Skeletal muscle cell (primary cell): Measurements from ENCODE around the gene ADAMTS16.
"Not testable (repeated sequence)": the region's sequence is repeated elsewhere in the genome, so short reads cannot be mapped to it uniquely, and the experiment has no call there.

ENCODE experiments used
- DNase-seq: peaks from one replicate; pipeline ENCODE4 v3.0.0-alpha.2; 2010; ENCODE audit warnings: low read depth
- H3K4me3 ChIP-seq: 2 replicates; pipeline ENCODE4 v1.5.1; 2011; ENCODE audit warnings: low read depth, mild to moderate bottlenecking, control low read depth, low read length, moderate library complexity

Gene ADAMTS16, protein sequence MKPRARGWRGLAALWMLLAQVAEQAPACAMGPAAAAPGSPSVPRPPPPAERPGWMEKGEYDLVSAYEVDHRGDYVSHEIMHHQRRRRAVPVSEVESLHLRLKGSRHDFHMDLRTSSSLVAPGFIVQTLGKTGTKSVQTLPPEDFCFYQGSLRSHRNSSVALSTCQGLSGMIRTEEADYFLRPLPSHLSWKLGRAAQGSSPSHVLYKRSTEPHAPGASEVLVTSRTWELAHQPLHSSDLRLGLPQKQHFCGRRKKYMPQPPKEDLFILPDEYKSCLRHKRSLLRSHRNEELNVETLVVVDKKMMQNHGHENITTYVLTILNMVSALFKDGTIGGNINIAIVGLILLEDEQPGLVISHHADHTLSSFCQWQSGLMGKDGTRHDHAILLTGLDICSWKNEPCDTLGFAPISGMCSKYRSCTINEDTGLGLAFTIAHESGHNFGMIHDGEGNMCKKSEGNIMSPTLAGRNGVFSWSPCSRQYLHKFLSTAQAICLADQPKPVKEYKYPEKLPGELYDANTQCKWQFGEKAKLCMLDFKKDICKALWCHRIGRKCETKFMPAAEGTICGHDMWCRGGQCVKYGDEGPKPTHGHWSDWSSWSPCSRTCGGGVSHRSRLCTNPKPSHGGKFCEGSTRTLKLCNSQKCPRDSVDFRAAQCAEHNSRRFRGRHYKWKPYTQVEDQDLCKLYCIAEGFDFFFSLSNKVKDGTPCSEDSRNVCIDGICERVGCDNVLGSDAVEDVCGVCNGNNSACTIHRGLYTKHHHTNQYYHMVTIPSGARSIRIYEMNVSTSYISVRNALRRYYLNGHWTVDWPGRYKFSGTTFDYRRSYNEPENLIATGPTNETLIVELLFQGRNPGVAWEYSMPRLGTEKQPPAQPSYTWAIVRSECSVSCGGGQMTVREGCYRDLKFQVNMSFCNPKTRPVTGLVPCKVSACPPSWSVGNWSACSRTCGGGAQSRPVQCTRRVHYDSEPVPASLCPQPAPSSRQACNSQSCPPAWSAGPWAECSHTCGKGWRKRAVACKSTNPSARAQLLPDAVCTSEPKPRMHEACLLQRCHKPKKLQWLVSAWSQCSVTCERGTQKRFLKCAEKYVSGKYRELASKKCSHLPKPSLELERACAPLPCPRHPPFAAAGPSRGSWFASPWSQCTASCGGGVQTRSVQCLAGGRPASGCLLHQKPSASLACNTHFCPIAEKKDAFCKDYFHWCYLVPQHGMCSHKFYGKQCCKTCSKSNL

DNA sequence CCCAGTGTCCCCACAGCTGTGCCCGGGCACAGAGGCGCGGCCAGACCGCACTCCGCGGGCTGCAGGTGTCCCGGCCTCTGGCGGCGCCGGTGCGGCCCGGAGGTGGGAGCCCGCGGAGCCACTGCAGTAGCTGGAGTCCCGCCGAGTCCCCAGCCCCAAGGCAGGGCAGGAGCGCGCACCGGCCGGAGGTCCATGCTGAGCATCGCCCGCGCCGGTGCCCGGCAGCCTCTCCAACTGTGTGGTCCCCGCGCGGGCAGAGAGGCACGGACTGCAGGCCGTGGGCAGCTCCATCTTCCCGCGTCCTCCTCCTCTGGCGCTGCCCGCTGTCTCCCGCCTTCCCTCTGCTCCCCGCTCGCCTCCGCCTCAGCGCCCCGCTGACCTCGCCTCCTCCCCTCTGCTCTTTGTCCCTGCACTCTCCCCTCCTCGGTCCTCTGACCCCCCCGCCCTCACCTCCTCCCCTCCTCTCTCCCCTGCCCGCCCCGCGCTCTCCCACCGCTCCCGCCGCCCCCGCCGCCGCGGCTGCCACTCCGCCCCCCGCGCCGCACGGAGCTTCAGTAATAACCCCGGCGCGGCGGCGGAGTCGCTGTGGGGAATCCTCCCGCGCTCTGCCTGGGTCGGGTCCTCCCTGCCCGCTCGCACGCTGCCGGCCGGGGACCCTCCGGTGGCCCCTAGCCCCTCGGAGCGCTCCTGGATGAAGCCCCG is at the start of gene ADAMTS16:
TSS of gene ADAMTS16 (plus strand) at position 554 of the 702 bp plus-strand sequence. CDS start at position 692, 138 bp downstream.
- H3K4me3 ChIP-seq, result peak within 1 kb of the TSS; percentile 21

DNA sequence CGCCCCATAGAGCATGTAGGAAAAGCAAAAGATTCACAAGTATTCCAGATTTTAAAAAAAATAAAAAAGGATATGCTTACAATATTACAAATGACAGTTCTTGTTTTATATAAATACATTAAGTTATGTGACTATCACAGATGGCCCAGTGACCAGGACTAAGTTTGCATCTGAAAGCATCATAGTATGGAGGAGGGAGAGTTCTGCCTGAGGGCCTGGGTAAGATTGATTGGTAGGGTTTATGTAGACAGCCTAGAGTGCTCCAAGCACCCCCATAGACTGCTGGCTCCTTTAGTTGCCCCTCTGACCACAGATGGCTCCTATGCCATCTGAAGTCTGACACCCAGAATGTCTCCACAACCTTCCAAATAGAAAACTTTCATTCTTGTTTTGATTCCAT is 48.0 kb upstream of the ADAMTS16 start:
- no peak for DNase-seq
- no peak overlapping the region for H3K4me3 ChIP-seq

More for the DNA sequence above, at the start of gene ADAMTS16:
- DNase-seq, result no peak

DNA sequence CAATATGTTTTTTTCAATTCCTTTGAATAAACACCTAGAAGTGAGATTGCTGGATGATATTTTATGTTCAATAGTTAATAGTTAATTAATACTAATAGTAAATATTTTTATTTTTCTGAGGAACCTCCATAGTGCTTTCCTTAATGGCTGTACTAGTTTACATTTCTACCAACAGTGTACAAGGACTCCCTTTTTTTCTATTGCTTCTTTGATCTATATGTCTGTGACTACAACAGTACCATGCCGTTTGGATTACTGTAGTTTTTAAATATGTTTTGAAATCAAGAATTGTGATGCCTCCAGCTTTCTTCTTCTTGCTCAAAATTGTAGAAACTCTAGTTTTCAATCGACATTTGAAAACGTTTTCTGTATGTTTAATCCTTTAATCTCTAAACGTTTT is 39.5 kb upstream of the ADAMTS16 start:
- H3K4me3 ChIP-seq, result no peak overlapping the region
- no peak for DNase-seq

DNA sequence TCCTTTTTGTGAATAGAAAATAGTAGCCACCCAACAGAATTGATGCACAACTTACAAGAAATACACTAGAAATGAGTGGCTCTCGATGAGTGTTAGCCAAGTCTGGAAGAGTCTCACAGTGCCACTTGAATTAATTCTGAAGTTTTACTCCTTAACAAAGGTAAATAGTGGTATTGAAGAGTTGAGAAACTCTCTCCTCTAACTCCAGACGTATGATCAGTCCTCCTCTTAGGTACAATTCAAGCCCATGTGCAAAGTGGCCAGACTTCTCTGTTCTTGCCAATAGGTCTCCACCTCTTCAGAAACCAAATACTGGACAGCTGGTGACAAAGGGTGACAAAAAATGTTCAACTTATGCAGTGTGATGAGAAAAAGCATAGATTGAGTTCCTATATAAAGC is 38.5 kb upstream of the ADAMTS16 start:
- no peak for DNase-seq
- H3K4me3 ChIP-seq, result no peak overlapping the region

DNA sequence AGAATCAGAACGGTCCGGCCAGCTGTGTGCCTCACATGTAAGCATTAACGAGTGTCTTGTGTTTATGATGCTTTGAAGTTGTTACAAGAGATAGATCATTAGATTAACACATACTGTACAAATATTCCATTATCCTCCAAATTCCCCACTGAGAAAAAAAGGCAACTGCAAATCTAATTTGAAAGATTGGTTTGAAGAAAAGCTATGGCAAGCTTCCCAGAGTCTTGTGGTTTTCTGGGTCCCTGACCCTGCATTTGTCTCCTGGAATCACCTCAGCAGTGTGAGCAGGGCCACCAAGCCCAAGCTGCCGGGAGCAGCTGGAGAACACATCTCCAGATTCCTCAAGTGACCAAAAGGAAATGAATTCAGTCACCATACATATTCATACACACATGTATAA is 36.9 kb upstream of the ADAMTS16 start:
- H3K4me3 ChIP-seq, result no peak overlapping the region
- DNase-seq, result no peak

DNA sequence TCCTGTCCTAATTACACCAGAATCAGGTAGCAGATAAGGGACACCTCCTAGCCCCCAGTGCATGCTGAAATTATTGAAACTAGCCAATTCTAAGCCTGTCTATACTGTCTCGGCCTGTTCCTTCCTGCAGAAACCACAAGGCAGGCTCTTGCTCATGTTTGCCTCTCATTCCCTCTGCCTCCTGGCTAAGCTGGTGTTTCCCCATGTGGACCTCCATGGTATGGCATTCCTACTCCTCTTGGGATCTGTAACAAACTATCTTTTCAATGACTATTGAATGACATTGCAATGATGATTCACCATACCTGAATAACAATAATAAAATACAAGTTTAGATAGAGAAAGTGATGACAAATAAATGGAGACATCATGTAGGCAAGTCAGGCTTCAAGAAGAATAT is 35.6 kb upstream of the ADAMTS16 start:
- DNase-seq, result no peak
- H3K4me3 ChIP-seq, result no peak overlapping the region

DNA sequence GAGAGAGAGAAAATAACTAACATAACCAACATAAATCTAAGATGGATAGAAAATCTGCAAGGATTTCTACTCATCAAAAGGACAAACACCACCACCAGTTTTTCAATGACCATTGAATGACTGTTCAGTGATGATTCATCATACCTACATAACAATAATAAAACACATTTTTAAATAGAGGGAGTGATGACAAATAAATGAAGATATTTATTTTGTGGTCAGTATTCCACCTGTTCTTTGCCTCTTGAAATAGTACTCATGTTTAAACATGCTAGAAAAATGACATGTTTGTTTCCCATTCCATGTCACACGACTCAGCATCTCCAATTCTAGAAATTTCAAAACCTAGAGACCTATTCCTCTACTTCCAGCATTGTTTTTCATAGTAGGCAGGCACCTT is 34.6 kb upstream of the ADAMTS16 start:
- no peak for DNase-seq
- no peak overlapping the region for H3K4me3 ChIP-seq

DNA sequence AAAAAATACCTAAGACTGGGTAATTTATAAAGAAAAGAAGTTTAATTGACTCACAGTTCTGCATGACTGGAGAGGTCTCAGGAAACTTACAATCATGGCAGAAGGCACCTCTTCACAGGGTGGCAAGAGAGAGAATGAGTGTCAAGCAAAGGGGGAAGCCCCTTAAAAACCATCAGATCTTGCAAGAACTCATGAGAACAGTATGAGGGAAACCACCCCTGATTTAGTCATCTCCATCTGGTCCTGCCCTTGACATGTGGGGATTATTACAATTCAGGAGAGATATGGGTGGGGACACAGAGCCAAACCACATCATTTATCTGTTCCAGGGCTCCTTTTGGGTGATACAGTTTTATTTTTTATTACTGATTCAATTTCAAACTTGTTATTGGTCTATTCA is 23.2 kb upstream of the ADAMTS16 start:
- no peak for DNase-seq
- H3K4me3 ChIP-seq, result no peak overlapping the region

DNA sequence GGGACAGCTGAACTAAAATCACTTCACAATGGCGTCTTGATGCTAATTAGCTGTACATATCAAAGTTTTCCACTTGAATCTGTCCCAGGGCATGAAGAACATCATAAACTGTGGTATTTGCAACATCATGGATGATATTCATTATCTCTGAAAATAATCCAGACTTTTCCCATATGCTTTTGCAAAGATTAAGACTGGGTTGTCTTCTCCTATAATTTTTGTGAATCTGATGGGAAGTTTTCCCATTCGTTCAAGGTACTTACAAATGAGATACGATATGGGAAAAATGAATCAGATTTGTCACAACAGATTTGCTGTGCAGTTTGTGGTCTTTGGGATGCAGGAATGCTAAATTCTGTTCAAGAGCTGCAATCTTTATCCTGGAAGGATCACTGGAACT is 17.4 kb upstream of the ADAMTS16 start:
- H3K4me3 ChIP-seq, result no peak overlapping the region
- no peak for DNase-seq

DNA sequence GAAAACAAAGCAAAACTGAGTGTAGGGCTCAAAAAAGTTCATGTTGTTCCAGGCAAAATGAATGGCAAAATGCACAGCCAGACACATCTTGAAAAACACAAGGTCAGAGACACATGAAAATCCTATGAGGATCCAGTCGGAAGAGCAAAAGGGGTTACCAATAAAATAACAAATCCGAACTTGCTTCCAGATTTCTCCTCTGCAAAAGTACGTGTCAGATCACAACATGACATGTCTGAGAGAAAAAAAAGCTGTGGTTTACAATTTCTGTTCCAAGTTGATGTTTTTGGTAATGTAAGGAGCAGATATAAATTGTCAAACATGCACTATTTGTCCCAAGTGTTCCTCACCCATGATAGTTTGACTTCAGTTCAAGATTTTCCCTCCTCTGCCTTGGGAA is 15.9 kb upstream of the ADAMTS16 start:
- no peak for DNase-seq
- no peak overlapping the region for H3K4me3 ChIP-seq

DNA sequence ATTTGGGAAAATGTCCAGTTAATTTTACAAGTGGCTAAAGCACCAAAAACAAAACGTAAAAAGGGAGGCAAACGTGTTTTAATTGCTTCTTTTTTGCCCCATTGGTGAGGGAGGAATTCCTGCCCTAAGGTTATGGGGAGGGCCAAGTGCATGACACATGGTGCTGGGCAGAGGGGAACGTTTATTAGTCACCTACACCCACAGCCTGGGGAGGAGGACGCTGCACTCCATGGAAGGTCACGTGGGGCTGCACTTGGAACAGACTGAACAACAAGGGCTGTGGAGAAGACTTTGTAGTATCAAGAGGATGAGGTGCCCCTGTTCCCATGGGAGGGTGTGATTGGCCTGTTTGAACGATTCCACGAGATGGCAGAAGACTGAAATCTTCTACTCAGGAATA is 13.7 kb upstream of the ADAMTS16 start:
- no peak for DNase-seq
- H3K4me3 ChIP-seq, result no peak overlapping the region

DNA sequence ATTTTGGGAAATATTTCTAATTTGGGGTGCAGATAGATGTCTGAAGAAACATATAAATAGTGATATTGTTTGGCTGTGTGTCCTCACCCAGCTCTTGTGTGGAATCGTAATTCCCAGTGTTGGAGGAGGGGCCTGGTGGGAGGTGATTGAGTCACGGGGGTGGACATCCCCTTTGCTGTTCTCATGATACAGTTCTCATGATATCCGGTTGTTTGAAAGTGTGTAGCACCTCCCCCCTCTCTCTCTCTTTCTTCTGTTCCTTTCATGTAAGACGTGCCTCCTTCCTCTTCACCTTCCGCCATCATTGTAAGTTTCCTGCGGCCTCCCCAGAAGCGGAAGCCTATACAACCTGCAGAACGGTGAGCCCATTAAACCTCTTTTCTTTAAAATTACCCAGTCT is 11.4 kb upstream of the ADAMTS16 start:
- H3K4me3 ChIP-seq, result no peak overlapping the region
- no peak for DNase-seq

DNA sequence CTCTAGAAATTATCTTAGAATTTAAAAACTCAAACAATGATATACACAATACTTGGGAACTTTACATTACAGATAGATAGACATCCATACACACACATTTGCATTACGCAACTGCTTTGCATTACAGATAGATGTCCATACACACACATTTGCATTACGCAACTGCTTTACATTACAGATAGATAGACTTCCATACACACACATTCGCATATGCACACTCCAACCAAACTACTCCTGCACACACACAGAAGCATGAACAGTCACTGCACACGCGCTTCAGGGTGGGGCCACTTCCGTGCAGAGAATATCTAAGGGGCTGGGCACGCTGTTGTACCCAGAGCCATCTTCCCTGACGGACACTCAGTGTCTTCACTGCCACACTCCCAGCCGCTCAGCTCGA is 7.9 kb upstream of the ADAMTS16 start:
- no peak for DNase-seq
- no peak overlapping the region for H3K4me3 ChIP-seq

DNA sequence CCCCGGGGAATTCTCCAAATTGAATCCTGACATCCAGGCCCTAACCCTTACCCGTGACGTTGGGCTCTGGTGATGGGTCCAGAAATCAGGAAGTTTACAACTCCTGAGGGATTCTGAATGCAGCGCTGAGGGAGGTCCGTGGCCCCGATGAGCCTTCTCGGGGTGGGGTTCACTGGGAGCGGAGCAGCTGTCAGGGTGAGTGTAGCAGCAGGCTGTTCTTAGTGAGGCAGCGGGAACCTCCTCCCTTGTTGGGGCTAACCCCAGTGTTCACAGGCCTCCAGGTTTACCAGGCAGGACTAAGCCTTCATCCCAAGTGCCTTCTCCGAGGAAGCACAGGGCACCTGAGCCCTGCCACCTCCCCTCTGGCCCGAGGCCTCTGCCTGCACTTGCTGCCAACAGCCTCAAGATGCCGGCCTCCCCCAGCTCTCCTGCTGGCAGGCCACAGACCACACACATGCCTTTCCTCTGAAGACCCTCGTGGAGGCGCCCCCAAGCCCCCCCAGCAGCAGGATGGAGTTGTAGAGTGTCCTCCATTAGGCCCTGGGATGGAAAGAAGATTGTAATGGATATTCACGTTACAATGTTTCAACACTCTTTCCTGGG is 7.3 kb upstream of the ADAMTS16 start:
- no peak for DNase-seq
- H3K4me3 ChIP-seq, result no peak overlapping the region

DNA sequence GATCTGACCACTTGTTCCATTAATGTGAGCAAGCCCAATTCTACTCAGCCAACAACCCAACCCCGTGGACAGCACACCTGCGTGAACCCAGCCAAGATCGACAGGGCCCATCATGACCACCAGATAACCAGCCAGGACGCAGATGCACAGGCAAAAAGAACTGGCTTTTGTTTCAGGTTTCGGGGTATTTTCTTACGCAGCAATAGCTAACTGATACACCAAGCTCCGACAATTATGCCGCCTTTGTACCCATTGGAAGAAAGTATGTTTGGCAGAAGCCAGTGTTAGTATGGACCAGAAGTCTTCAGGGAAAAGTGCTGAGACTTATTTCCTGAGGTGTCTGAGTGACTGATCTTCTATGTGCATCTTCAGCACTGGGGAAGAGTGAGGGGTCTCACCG is 6.0 kb upstream of the ADAMTS16 start:
- DNase-seq, result no peak

DNA sequence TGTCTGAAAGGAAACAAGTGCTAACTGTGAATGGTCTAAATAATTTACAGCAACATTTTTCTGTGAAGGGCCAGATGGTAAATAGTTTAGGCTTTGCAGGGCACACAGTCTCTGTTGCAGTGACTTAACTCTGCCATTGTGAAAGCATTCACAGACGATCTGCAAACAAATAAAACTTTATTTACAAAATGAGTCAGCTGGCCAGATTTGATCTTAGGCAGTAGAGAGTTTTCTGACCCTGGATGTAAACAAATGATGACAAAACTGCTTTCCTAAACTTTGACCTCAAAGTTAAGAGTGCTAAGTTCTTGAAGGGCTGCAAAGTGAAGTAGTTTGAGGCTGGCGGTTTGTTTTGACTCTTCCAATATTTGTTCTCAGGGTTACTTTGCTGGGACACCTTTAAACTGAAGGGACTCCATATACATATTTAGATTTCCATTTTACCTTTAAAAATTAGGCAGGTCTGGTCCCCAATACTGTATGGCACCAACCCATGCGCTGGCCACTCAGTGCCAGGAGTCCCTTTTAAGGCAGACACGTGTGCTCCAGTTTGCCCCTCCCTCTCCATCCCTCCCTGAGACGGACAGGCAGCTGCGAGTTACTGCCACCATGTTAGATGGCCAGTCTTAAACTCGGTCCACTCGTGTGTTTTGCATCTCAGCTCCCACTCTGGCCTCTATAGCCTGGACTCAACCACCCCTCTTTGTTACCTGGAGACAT is 4.0 kb upstream of the ADAMTS16 start:
- DNase-seq, result no peak
- no peak overlapping the region for H3K4me3 ChIP-seq

More for the DNA sequence above, 6.0 kb upstream of the ADAMTS16 start:
- no peak overlapping the region for H3K4me3 ChIP-seq

DNA sequence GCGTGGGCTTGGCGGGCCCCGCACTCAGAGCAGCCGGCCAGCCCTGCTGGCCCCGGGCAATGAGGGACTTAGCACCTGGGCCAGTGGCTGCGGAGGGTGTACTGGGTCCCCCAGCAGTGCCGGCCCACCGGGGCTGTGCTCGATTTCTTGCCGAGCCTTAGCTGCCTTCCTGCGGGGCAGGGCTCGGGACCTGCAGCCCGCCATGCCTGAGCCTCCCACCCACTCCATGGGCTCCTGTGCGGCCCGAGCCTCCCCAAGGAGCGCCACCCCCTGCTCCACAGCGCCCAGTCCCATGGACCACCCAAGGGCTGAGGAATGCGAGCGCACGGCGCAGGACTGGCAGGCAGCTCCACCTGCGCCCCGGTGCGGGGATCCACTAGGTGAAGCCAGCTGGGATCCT is 2.3 kb upstream of the ADAMTS16 start:
- DNase-seq, H3K4me3 ChIP-seq: not testable (repeated sequence)

DNA sequence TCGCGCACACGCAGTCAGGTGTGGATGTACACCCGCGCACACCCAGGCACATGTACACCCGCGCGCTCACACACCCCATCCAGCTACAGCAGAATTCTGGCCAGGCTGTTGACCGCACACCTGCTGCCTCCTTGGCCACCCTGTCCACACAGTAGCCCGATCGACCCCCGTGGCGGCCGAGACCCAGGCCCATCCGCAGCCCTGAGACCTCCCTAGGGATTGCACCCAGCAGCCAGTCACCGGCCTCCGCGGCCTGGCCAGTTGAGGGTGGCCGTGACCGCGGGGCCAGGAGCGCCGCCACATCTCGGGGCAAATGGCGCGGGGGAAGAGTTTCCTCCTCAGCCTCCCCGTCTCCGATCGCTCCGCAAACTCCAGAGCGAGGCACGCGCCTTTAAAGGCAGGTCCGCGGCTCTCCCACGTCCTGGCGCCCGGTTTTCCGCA is 774 bp upstream of the ADAMTS16 start:
- peak overlapping the region; percentile 21 for H3K4me3 ChIP-seq
- DNase-seq, result no peak
